HG03280 (cell line): ENCODE data around the gene ADAMTSL1.

Experiments
- ATAC-seq: cut with Tn5 transposase; IDR thresholded peaks from one replicate; pipeline ENCODE4 v1.9.1; 2021; ENCODE audit warnings: mild to moderate bottlenecking, moderate library complexity; ENCODE audit not compliant: unreplicated experiment

The ADAMTSL1 gene

GRCh38 chr9:18688581-18689565, 214.9 kb downstream of the ADAMTSL1 start:
- no peak for ATAC-seq

GRCh38 chr9:18689921-18690320, 216.0 kb downstream of the ADAMTSL1 start:
- ATAC-seq, result no peak

DNA sequence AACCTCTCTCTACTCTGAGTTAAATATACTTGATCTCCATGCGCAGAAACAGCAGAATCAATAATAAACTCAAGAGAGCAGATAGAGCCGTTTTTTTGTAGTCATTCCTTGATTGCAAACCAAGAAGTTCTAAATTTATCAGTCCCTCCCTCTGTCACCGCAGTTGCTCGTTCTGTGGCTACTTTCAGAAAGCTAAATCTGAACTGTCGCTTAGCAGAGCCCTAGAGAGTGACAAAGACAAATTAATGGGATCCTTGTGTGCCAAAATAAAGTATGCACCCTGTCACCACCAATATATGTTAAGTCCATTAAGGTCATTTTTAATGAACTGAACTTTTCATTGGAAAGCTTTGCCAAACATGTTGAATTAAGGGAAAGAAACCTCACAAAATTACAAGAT, 218.3 kb downstream of the ADAMTSL1 start:
- peak; percentile 53 for ATAC-seq

DNA sequence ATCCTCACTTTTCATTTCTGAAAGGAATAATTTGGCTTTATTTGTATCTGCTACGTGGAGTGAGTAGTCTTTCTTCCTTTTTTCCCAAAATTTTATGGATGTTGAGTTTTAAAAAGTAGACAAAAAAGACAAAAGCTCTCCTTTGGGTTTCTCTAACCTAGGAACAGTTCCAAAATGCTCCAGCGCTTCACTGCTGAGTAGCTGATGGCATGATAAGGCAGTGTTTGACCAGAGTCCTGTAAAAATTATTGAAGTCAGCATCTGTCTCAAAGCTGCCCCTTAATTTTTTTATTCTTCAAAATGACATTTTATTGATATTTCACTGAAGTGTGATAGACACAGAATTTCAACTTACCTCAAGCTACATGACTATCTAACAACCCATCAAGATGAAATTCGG, 219.0 kb downstream of the ADAMTSL1 start:
- no peak for ATAC-seq

- ATAC-seq, result no peak
These were observed 221.2 kb downstream of the ADAMTSL1 start for GRCh38 chr9:18694959-18695668.

GRCh38 chr9:18698992-18699391, 225.0 kb downstream of the ADAMTSL1 start:
- no peak for ATAC-seq

DNA sequence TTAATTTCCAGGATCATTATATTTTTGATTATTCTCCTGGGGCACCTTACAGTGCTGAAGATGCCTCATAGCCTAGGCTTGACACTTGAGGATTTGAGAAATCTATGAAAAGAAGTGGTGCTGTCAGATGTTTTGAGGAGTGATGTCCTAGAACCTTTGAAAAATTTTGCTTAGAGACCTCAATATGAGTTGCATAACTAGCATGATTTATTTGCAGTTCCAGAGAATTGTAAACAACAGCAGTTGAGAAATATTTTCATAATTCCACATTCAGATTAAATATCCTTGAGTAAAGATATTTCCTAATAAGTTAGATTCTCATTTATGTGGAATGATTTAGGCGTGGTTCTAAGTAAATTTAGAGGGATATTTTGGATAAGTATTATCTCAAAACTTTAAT, 225.8 kb downstream of the ADAMTSL1 start:
- ATAC-seq, result no peak

GRCh38 chr9:18700714-18701113, 226.8 kb downstream of the ADAMTSL1 start:
- no peak for ATAC-seq

- ATAC-seq, result no peak
These were observed 229.4 kb downstream of the ADAMTSL1 start for GRCh38 chr9:18703151-18703900.

DNA sequence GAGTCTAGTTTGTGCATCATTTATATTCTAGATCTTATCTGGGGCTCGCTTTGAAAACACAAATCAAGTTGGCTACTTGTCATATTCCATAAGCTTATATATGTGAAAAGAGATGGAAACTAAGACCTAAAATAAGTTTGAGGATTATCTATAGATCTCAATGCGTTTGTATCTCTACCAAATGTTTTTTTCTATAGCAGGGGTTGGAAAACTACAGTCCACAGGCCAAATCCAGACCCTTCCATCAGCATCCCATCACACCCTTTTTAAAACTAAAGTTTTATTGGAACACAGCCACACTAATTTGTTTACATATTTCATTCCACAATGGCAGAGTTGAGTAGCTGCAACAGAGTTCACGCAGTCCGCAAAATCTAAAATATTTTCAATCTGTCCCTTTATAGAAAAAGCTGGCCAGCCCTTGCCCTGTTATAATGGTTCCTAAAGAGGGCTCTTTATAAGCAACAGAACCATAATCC, 230.0 kb downstream of the ADAMTSL1 start:
- ATAC-seq, result no peak

DNA sequence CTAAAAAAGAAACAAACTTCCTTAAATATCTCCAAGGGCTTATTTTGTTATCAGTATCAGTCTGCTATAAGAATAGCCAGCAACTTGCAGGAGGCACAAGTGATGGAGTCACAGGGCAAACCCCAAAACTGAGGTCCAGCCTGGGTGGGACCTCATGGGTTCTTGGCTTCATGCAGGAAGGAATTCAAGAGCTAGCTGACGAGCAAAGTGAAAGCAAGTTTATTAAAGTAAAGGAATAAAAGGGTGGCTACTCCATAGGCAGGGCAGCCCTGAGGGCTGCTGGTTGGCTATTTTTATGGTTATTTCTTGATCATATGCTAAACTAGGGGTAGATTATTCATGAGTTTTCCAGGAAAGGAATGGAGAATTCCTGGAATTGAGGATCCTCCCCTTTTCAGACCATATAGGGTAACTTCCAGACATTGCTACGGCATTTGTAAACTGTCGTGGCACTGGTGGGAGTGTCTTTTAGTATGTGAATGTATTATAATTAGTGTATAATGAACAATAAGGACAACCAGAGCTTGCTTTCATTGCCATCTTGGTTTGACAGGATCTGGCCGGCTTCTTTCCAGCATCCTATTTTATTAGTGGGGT, 231.9 kb downstream of the ADAMTSL1 start:
- ATAC-seq, result no peak

GRCh38 chr9:18706648-18707047, 232.7 kb downstream of the ADAMTSL1 start:
- ATAC-seq, result no peak

DNA sequence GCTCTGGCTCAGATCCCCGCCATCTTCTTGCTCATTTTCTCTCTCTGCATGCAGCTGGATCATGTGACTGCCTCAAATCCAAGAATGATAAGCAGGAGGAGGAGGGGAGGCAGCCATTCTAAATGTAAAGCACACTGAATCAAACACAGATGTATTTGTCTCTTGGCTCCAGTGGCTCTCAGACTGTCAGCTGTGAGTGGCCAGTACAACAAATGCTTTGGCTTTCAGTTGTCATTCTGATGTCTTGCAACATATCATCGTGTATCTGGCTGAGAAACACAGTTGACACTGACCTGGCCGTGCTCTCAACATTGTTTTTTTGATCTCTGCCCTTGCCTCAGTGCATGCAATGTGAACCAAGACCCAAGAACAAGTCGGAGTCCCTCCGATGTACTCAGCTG, 233.1 kb downstream of the ADAMTSL1 start:
- ATAC-seq, result no peak

- no peak for ATAC-seq
These were observed 233.7 kb downstream of the ADAMTSL1 start for GRCh38 chr9:18707489-18708205.

- ATAC-seq, result no peak
These were observed 234.5 kb downstream of the ADAMTSL1 start for GRCh38 chr9:18708429-18708828.

- ATAC-seq, result no peak
These were observed 236.1 kb downstream of the ADAMTSL1 start for GRCh38 chr9:18710065-18710464.

- ATAC-seq, result no peak
These were observed 243.8 kb downstream of the ADAMTSL1 start for GRCh38 chr9:18717759-18718158.

DNA sequence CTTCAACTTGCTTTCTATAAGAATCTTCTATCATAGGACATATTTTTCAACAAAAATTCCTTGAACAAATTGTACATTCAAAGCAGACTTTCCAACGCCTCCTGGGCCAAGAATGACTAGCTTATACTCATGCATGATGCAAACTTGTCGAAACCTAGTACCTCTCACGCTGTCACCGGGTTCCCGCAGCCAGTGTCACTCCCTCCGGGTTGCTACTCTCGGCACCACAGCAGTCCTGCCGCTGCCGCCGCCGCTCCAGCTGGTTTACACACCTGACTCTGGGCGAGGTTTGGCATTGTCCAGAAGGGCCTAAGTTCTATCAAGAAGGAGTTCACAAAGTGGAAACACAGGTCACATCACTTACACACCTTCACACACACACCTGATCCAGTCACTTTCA, 244.4 kb downstream of the ADAMTSL1 start:
- no peak for ATAC-seq

DNA sequence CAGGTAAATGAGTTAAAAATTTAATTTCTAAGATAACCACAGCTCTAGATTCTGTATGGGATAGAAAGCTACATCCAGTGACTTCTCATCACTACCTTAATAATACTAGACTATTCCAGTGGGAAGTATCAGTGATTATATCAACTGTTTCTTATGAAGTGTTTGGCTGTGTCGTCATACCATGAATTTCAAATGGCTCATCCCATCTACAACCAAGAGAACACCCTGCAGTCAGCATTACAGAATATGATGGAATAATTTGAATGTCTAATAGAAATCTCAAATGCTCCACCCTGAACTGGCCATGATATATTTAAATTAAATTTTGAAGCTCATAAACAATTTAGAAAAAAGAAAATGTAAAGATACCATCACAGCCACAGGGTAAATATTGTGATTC, 245.0 kb downstream of the ADAMTSL1 start:
- ATAC-seq, result no peak

- ATAC-seq, result no peak
These were observed 246.7 kb downstream of the ADAMTSL1 start for GRCh38 chr9:18720691-18721090.
